ENCODE results near the gene IMP4. TPM values are rescaled to one million over a fixed set of nuclear protein-coding genes. Genes with fewer than 3 reads are reported as not detected.
"Not testable (repeated sequence)": the region's sequence is repeated elsewhere in the genome, so short reads cannot be mapped to it uniquely, and the experiment has no call there.

IMP4 gene
- 127 and 144 TPM in 2 replicates for total RNA-seq

DNA sequence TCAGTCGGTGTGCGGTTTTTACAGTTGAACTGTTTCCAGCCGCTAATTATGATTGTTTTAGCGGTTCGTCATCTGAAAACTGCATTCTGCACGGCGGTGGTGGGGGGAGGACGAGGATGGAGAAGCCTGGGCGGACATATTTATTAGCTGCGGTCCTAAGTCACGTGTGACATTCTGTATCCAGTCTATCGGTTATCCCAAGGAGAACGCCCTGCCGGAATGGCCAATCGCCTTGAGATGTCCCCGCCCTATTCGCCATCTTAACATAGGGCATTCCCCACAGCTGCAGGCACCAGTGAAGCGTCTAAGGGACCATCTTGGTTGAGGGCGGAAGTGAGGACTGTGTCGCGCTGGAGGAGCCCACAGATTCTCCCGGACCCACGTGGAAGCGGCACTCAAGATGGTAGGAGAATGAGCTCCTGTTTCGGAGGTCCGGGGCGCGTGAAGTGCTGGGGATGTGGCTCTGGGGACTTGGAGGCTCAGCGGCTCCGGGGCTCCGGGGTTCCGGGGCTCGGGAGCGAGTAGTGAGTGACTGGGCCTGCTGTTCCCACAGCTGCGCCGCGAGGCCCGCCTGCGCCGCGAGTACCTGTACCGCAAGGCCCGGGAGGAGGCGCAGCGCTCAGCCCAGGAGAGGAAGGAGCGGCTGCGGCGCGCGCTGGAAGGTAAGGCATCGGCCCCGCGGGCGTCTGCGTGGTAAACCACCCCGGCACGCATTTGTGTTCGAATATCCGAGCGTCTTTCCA lies at the start of gene IMP4:
IMP4 (plus strand) TSS at position 365 of the 743 bp plus-strand sequence; CDS start at position 401, 36 bp downstream.
- peak; percentile 99 for DNase-seq (ENCODE audit: low read depth, low spot score)

GRCh38 chr2:130300258-130300969 lies 42.3 kb upstream of the IMP4 start:
- DNase-seq (ENCODE audit: low read depth, low spot score), result no peak

- no peak for DNase-seq (ENCODE audit: low read depth, low spot score)
These were observed 41.7 kb upstream of the IMP4 start for GRCh38 chr2:130300970-130301348.

DNA sequence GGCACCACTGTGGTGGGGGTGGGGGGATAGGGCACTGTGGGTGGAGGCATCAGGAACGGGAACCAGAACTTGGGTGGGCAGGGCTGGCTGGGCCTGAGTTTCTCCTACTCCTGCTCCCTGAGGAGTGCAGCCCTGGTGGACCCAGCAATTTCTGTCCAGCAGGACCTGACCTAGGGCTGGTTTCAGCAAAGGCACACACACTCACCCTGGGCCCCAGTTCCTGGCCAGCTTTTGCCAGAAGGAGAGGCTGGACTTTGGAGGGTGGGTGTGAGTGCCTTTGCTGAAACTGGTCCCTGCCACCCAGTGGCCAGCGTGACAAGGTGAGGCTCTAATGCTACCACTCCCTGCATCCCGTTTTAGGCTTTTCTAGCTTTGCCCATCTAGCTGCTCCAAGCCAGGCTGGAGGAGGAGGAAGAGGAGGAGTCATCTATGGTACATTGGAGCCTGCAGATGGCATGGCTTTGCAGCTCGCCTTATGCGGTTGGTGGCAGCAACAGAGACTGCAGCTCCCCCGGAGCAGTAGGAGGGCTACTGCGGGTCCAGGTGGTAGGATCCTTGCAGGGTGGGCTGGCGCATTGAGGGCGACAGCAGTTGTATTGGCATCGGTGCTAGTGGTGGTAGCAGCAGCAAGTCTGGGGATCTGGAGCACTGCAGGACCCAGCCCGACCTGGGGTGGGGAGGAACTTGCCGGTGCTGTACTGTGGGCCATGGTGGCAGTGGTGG lies 40.4 kb upstream of the IMP4 start:
- DNase-seq (ENCODE audit: low read depth, low spot score), result no peak

- no peak for DNase-seq (ENCODE audit: low read depth, low spot score)
These were observed 39.5 kb upstream of the IMP4 start for GRCh38 chr2:130303169-130303568.

- no peak for DNase-seq (ENCODE audit: low read depth, low spot score)
These were observed 38.0 kb upstream of the IMP4 start for GRCh38 chr2:130304726-130305125.

DNA sequence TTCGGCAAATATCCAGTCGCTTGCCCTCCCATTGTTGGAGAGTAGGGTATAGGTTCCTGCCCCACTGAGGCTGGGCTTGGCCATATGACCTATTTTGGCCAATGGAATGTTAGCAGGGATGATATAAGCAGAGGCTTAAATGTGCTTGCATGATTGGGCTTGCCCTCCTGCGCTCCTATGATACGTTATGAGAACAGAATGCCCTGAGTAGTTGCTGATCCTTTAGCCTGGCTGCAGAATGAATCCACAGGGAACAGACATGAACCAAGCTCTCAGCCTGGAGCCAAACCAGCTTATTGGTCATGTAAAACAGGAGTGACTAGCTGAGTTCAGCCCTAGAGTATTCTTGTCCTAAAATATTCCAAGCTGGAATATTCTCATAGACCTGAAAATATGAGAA lies 34.8 kb upstream of the IMP4 start:
- DNase-seq (ENCODE audit: low read depth, low spot score), result no peak

DNA sequence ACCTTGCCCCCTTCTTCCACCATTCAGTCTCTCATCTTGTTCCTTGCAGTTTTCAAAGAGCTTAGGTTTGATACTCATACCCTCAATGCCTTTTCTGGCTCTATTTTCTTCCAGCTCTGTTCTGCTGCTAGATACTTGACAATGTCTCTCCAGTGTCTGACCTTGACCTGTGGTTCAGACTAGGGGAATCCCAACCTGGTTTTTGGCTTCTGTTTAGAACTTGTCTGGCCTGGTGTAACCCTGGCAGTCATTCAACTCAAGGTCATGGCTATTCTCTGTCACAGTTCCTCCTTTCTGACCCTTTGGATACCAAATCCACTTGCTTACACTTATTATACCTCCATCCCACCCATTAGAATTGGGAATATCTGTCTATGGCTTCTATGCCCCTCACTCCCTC lies 31.8 kb upstream of the IMP4 start:
- no peak for DNase-seq (ENCODE audit: low read depth, low spot score)

GRCh38 chr2:130313812-130314334 lies 28.8 kb upstream of the IMP4 start:
- no peak for DNase-seq (ENCODE audit: low read depth, low spot score)

DNA sequence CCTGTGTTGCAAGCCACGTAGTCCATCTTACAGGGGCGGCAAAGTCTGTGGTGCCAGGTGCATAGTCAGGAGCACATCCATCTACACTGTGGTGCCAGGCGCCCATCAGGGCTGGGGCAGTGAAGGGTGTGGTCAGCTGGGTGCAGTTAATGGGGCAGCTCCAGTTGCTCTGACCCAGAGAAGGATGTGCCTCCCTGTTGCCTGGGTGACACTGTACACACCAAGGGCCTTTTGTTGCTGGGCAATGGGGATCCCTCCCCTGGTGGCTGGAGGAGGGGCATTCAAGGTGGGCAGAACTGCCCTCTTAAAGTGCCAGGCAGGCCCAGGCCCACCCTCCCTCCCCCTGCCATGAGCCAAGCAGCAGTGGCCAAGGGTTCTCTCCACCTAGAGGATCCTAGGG lies 28.3 kb upstream of the IMP4 start:
- DNase-seq (ENCODE audit: low read depth, low spot score), result no peak

DNA sequence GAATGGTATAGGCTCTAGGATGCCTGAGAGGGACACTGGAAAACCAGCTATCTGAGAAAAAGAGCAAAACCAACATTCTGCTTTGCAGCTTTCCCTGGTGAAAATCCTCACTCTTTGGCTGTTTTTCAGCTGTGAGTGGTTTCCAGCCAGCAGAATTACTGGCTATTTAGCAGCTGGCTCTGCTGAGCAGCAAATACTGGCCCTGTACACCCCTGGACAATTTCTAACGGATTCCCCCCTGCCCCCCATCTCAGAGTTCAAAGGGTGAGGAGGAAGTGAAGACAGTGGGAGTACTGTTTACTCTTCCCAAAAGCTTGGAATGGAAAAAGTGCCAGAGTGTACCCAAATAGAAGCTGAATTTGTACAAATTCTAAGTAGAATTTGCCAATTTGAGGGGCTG lies 26.1 kb upstream of the IMP4 start:
- no peak for DNase-seq (ENCODE audit: low read depth, low spot score)

GRCh38 chr2:130318906-130319305 lies 23.8 kb upstream of the IMP4 start:
- no peak for DNase-seq (ENCODE audit: low read depth, low spot score)

GRCh38 chr2:130319536-130319935 lies 23.2 kb upstream of the IMP4 start:
- DNase-seq (ENCODE audit: low read depth, low spot score), result no peak

- no peak for DNase-seq (ENCODE audit: low read depth, low spot score)
These were observed 14.8 kb upstream of the IMP4 start for GRCh38 chr2:130327703-130328527.

DNA sequence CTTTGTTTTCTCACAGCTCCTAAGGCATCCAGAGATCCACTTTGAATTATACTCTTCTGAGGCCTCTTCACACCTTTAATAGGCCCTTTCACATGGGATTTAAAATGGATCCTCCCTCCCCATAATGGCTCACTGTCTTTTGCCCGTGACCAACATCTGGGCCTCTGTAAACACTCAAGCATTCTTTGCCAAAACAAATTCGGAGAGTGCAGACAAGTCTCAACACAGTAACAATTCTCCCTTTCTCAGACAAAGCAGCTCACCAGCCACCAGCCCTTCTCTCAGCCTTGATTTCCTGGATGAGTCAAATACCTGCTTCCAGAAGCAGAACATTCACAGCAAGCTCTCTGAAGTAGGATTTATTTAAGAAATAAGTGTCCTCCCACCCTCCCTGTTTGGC lies 14.0 kb upstream of the IMP4 start:
- no peak for DNase-seq (ENCODE audit: low read depth, low spot score)

DNA sequence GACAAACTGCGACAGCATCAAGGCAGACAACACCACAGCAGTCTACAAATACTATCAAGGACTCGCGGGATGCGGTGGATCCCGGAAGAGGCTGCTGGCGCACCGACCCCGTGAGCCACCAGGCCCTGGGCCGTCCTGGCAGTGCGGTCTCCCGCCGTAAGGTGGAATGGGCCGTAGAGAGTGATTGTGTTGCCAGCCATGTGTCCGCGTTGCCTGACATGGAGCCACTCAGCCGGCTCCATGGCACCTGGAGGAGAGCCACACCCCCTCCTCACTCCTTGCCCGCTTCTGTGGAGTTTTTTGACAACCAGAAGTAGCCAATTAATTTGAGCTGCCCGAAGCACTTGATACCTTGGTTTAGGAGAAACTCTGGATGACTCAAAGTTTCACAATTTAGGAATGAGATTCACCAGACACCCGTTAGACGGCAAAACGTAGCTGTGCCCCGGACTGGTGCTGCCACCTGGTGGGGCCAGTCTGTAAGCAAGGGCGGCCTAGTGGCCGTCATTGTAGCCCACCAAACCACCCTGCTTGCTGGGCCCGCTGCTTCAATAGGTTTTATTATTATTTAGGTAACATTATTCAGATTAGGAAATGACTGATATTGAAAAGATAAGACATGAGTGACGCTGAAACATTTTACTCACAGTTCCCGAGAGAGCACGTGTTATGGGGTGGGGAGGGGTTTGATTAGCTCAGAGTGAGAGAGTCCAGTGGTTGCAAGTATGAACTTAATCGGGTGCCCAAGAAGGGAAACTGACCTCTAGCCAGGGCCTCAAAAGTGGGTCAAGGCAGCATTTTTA lies 10.2 kb upstream of the IMP4 start:
- DNase-seq (ENCODE audit: low read depth, low spot score), result peak; percentile 29

GRCh38 chr2:130333253-130333652 lies 9.4 kb upstream of the IMP4 start:
- DNase-seq (ENCODE audit: low read depth, low spot score), result not testable (repeated sequence)

DNA sequence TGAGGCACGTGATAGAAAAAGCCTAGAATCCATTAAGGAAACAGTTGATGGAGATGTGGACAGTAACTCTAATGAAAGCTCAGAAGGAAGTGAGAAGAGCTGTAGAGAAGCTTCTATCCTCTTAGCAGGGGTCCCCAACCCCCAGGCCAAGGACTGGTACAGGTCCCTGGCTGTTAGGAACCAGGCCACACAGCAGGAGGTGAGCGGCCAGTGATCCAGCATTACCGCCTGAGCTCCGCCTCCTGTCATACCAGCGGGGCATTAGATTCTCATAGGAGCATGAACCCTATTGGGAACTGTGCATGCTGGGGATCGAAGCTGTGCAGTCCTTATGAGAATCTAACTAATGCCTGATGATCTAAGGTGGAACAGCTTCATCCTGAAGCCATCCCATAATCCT lies 8.7 kb upstream of the IMP4 start:
- DNase-seq (ENCODE audit: low read depth, low spot score), result no peak

DNA sequence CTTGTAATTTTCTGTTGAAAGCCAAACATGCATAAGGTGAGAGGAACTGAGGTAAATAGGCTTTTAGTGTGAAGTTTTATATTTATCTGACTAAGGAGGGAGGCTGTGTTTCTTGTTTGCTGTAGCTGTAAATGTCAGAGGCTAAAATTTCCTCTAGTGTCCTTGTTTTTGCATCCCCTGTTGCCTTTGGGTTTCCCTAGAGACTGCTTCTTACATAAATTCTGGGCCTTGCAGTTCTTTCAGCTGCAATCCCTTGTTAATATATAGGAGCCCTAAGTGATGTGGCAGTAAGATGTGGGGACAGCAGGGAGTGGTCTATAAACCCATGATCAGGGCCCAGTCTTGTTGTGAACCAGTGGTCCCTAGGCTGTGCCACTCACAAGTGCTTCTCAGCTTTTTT lies 7.5 kb upstream of the IMP4 start:
- DNase-seq (ENCODE audit: low read depth, low spot score), result no peak

DNA sequence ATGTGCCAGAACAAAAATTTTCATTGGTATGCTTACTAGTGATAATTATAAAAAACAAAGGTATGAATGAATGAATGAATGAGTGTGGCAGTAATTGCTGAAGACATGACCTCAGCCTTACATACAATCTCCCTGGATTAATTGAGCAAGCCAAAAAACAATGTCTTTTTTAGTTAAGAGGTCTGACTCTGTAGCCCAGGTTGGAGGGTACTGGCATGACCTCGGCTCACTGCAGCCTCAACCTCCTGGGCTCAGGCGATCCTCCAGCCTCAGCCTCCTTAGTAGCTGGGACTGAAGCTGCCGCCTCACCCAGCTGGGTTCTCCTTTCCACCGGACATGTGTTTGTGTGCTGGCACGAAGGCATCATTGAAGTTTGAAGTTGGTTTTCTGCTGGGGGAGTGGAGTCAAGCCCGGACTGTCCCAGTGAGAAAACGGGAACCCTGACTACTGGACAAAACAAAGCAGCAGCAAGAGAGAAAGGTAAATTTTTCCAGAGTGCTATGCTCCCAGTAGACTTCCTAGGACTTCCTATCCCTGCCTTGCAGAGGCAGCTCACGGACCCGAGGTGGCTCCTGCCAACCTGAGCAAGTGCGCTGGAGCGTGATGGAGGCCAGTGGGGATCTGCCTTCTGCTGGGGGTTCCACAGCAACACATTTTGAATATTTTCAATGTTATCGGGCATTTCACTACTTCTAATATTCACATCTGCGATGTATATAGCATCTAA lies 6.4 kb upstream of the IMP4 start:
- DNase-seq (ENCODE audit: low read depth, low spot score), result no peak

Measured in pulmonary artery endothelial cell (primary cell).